Right lobe of liver (tissue), 4 donors: Measurements from ENCODE around the gene TBC1D23.

Experiments used
- POLR2A ChIP-seq: fragments of 450-650 bp; IDR thresholded peaks from one replicate; pipeline ENCODE4 v1.6.1; 2017; ENCODE audit warnings: antibody characterized with exemption, mild to moderate bottlenecking
- TF ChIP-seq, protein P1 (sequence below), 4 donors: fragments of 200-600 bp in 3 of 4; fragments of 450-650 bp in 1 of 4; IDR thresholded peaks; one replicate each; pipeline versions ENCODE4 v1.5.1 to v1.8.0; 2016 to 2022; ENCODE audit warnings: antibody characterized with exemption in 4 of 4, mild to moderate bottlenecking in 2 of 4
- donor health status: DM: no; HTN: no; CAD: no.
- donor health status: DM: no; HTN: no; CAD: no.
- donor health status: DM: no; HTN: yes; CAD: no.

- TF ChIP-seq, protein P1, sequence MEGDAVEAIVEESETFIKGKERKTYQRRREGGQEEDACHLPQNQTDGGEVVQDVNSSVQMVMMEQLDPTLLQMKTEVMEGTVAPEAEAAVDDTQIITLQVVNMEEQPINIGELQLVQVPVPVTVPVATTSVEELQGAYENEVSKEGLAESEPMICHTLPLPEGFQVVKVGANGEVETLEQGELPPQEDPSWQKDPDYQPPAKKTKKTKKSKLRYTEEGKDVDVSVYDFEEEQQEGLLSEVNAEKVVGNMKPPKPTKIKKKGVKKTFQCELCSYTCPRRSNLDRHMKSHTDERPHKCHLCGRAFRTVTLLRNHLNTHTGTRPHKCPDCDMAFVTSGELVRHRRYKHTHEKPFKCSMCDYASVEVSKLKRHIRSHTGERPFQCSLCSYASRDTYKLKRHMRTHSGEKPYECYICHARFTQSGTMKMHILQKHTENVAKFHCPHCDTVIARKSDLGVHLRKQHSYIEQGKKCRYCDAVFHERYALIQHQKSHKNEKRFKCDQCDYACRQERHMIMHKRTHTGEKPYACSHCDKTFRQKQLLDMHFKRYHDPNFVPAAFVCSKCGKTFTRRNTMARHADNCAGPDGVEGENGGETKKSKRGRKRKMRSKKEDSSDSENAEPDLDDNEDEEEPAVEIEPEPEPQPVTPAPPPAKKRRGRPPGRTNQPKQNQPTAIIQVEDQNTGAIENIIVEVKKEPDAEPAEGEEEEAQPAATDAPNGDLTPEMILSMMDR (IDR thresholded peaks at IDR 0.05), result no peak
- no peak for TF ChIP-seq POLR2A
These were observed 46.8 kb upstream of the TBC1D23 start for GRCh38 chr3:100213891-100214573.
